DND-41 (cell line): ENCODE results near the gene ZNF511.

Experiments
- EZH2 ChIP-seq: IDR thresholded peaks from 3 replicates; pipeline ENCODE4 v1.6.1; 2012; ENCODE audit warnings: borderline replicate concordance, low read depth, mild to moderate bottlenecking, moderate library complexity, low read length, inconsistent platforms; ENCODE audit not compliant: severe bottlenecking
- TF ChIP-seq, protein P1 (sequence below): IDR thresholded peaks from 2 replicates; pipeline ENCODE4 v1.5.1; 2012; ENCODE audit warnings: borderline replicate concordance, low read length, moderate library complexity, mild to moderate bottlenecking; ENCODE audit not compliant: poor library complexity, severe bottlenecking; ENCODE audit errors: extremely low read depth

DNA sequence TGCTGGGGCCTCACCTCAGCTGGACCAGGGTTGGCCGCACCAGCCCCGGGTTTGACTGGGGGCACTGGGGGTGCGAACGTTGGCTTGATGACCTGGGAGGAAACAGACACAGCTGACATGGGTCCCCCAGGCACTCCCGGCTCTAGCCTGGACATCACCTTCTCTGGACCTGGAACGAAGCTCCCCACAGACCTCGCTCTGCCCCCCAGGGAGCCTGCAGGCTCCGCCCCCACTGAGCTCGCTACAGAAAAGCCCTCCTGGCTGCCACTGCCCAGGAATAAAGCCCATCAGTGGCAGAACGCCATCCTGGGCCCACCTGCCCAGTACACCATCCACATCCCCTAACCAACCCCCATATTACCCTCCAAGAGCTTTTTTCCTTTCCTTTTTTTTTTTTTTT, 45.0 kb upstream of the ZNF511 start:
- TF ChIP-seq, protein P1, sequence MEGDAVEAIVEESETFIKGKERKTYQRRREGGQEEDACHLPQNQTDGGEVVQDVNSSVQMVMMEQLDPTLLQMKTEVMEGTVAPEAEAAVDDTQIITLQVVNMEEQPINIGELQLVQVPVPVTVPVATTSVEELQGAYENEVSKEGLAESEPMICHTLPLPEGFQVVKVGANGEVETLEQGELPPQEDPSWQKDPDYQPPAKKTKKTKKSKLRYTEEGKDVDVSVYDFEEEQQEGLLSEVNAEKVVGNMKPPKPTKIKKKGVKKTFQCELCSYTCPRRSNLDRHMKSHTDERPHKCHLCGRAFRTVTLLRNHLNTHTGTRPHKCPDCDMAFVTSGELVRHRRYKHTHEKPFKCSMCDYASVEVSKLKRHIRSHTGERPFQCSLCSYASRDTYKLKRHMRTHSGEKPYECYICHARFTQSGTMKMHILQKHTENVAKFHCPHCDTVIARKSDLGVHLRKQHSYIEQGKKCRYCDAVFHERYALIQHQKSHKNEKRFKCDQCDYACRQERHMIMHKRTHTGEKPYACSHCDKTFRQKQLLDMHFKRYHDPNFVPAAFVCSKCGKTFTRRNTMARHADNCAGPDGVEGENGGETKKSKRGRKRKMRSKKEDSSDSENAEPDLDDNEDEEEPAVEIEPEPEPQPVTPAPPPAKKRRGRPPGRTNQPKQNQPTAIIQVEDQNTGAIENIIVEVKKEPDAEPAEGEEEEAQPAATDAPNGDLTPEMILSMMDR, result no peak
- TF ChIP-seq EZH2, result no peak
